ENCODE results near the gene MORN1. TPM values are rescaled to one million over a fixed set of nuclear protein-coding genes. Genes with fewer than 3 reads are reported as not detected.

Gene MORN1
- total and polyA plus RNA-seq, 11 donors: 2.2 to 8.2 (median 3.8) TPM

DNA sequence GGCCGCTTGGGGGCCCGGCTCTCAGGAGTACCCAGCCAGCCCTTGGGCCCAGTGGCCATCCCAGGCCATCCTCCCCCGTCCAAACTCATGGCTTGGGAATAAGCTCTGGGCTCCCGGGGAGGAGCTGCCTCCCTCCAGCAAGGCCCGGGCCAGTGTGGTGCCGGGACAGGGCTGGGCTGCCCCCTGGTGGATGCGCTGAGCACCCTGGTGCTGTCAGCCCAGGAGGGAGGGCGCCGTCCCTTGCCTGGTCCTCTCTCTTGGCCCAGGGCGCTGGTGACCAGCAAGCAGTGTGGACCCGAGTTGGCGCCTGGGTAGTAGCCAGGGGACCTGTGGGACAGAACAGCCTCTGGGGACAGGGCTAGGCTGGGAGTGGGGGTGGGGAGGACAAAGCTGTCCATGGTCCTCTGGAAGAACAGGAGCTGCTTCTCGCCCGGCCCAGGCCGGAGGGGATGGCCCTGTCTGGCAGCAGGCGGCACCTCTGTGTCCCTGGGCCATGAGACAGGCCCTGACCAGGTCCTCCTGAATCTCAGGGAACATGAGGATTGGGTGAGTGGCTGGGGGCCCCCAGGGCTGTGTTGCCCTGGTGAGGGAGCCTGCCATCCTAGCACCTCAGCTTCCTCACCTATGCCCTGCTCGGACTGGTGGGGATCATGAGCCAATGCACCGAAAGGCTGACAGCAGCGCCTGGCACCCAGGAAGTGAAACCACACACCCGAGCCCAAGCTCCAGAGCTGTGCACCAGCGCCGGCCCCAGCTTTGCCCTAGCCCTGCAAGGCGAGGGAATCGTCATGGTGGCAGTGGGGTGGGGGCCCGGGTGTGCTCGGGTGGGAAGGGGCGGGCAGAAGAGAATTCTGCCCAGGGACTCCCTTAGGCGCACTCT, 9.4 kb downstream of the MORN1 start:
- Histone ChIP-seq H3K4me1 (peaks cover 0 to 15% (median 8%) of the 10 kb centered on the region in 12 donors), H3K4me3 (no peak overlapping the region), H3K27ac (peak overlapping the region in 1 of 12 donors; percentile 40), H3K9me3 (no peaks in the 10 kb centered on the region), H3K27me3 (no peaks in the 10 kb centered on the region), H3K36me3 (peaks cover 0 to under 1% (median 0%) of the 10 kb centered on the region in 9 donors)
- ATAC-seq: peak; percentile 92 to 97 (median 95)
- intact Hi-C loops (cut with DNase I): loop anchor here (1.0 to 5.0 kb wide), 6 partner anchors 60 to 250 kb away; partner anchors contain the start of gene FAAP20 (in 1 of the 10)
- DNase-seq: peak; percentile 85 to 93 (median 88)
- 19 to 52% (median 48%) methylated on average over 3 to 28 of the region's 28 CpGs for WGBS, 4 donors
- TF ChIP-seq POLR2A (IDR thresholded peaks at IDR 0.05): no peak
- TF ChIP-seq, protein P1, sequence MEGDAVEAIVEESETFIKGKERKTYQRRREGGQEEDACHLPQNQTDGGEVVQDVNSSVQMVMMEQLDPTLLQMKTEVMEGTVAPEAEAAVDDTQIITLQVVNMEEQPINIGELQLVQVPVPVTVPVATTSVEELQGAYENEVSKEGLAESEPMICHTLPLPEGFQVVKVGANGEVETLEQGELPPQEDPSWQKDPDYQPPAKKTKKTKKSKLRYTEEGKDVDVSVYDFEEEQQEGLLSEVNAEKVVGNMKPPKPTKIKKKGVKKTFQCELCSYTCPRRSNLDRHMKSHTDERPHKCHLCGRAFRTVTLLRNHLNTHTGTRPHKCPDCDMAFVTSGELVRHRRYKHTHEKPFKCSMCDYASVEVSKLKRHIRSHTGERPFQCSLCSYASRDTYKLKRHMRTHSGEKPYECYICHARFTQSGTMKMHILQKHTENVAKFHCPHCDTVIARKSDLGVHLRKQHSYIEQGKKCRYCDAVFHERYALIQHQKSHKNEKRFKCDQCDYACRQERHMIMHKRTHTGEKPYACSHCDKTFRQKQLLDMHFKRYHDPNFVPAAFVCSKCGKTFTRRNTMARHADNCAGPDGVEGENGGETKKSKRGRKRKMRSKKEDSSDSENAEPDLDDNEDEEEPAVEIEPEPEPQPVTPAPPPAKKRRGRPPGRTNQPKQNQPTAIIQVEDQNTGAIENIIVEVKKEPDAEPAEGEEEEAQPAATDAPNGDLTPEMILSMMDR (IDR thresholded peaks at IDR 0.05): peak; percentile 90 to 96 (median 94)

DNA sequence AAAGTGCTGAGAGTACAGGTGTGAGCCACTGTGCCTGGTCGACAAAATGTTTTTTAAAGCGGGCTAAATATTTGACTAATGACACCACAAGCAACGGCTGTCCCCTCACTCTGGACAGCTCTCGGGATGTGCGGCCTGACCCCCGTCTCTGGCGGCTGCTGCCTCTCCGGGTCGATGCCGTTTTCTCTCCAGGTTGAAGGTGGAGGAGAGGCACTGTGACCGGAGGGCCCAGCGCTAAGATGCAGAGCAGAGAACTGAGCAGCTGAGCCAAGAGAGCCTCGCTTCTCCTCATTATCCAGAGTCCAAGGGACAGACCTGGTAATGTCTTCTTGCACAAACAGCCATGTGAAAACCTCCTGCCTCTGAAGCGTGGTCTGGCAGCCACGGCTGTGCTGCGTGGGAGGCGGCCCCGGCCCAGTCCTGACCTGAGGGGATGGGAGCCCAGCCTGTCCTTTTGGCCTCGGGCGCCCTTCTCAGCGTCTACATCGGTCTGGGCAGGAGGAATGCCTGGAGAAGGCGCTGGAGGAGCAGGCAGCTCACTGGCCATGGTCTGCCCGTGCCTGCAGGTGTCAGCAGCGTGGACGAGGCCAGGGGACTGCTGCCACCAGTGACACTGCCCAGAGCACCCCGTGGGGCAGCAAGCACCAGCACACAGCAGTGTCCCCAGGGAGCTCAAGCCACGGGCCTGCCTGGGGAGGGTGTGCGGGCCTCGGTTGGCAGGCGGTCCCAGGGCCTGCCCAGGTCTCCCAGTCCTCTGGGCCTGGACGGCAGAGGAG, 10.3 kb downstream of the MORN1 start:
- 67 to 81% (median 77%) methylated on average over 25 to 32 of the region's 32 CpGs for WGBS, 4 donors
- TF ChIP-seq, protein P1 (IDR thresholded peaks at IDR 0.05): no peak
- no peak for TF ChIP-seq POLR2A (IDR thresholded peaks at IDR 0.05)
- peak in 1 of 4 donors; percentile 6 for ATAC-seq
- Histone ChIP-seq H3K27ac (peak overlapping the region in 1 of 12 donors; percentile 40), H3K9me3 (no peaks in the 10 kb centered on the region), H3K4me1 (peaks cover 0 to 15% (median 8%) of the 10 kb centered on the region in 12 donors), H3K27me3 (no peaks in the 10 kb centered on the region), H3K36me3 (no peaks in the 10 kb centered on the region), H3K4me3 (no peak overlapping the region)
- peak in 3 of 5 donors; percentile 29 to 61 (median 30) for DNase-seq
- intact Hi-C loops (cut with DNase I): loop anchor here in 9 of 10 donors (1.0 to 5.0 kb wide), 5 partner anchors 59 to 249 kb away; no protein-coding TSS in a partner anchor

DNA sequence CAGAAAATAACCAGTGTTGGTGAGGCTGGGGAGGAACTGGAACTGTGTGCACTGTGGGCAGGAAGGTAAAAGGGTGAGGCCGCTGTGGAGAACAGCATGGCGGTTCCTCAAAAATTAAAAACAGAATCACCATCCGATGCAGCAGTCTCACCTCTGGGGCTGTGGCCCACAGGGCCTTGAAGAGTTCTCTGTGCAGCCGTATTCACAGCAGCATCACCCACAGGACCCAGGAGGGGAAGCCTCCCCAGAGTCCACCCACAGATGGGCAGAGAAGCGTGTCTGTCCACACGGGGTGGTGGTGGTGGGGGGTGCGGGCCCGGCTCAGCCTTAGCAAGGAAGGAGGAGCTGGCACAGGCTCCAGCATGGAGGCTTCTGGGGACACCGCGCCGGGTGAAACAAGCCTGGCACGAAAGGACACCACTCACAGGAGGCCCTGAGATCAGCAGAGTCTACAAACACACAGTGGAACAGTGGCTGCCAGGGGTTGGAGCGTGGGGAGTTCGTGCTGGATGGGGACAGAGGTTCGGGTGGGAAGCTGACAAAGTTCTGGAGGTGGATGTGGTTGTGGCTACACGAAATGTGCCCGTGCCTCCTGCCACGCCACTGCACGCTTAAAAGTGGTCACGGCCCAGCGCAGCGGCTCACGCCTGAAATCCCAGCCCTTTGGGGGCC, 11.5 kb downstream of the MORN1 start:
- Histone ChIP-seq H3K27me3 (no peaks in the 10 kb centered on the region), H3K4me3 (no peak overlapping the region), H3K9me3 (no peaks in the 10 kb centered on the region), H3K36me3 (no peaks in the 10 kb centered on the region), H3K4me1 (peaks cover 0 to 15% (median 8%) of the 10 kb centered on the region in 12 donors), H3K27ac (no peak overlapping the region)
- peak in 3 of 5 donors; percentile 20 to 57 (median 21) for DNase-seq
- ATAC-seq: no peak
- intact Hi-C loops (cut with DNase I): loop anchor here in 9 of 10 donors (2.0 to 5.0 kb wide), 5 partner anchors 48 to 248 kb away; no protein-coding TSS in a partner anchor
- 88 to 92% (median 91%) methylated on average over 23 of the region's 23 CpGs for WGBS, 4 donors
- TF ChIP-seq, protein P1 (IDR thresholded peaks at IDR 0.05): no peak
- TF ChIP-seq POLR2A (IDR thresholded peaks at IDR 0.05): no peak
